Stomach (tissue), 4 donors: Measurements from ENCODE around the gene SUCLG2.

Source experiments
- CTCF ChIP-seq, 7 experiments: fragments of 450-650 bp in 4 of 7; fragments of 200-600 bp in 3 of 7; sonication (generic) in 3 of 7; IDR thresholded peaks; one replicate each; pipeline ENCODE4 v1.5.1; 2016 to 2019; ENCODE audit warnings: antibody characterized with exemption in 7 of 7, control low read depth in 2 of 7, mild to moderate bottlenecking in 1 of 7
- EP300 ChIP-seq: sonication (generic); formaldehyde crosslinking; IDR thresholded peaks from one replicate; pipeline ENCODE4 v1.6.1; 2017; ENCODE audit warnings: antibody characterized with exemption
- POLR2A ChIP-seq, 4 donors: fragments of 450-650 bp; IDR thresholded peaks; one replicate each; pipeline ENCODE4 v1.6.1; 2016; ENCODE audit warnings: antibody characterized with exemption in 4 of 4, control low read depth in 2 of 4, mild to moderate bottlenecking in 1 of 4, moderate library complexity in 1 of 4

- TF ChIP-seq CTCF (IDR thresholded peaks at IDR 0.05): no peak
- no peak for TF ChIP-seq POLR2A (IDR thresholded peaks at IDR 0.05)
- no peak for TF ChIP-seq EP300
Measured at GRCh38 chr3:67691207-67691606, 36.8 kb upstream of the SUCLG2 start.
